NCI-H82 treated with DMSO at 0.1 percent for 48 hours (cell line): ENCODE measurements around the gene TMEM132C.
A peak's percentile ranks its signal among the peaks of the same experiment; 100 is the strongest.

Source experiments
- DNase-seq: peaks from one replicate; lab custom pipeline; 2025; ENCODE audit not compliant: unreplicated experiment; lab: John Stamatoyannopoulos, UW

TMEM132C gene

DNA sequence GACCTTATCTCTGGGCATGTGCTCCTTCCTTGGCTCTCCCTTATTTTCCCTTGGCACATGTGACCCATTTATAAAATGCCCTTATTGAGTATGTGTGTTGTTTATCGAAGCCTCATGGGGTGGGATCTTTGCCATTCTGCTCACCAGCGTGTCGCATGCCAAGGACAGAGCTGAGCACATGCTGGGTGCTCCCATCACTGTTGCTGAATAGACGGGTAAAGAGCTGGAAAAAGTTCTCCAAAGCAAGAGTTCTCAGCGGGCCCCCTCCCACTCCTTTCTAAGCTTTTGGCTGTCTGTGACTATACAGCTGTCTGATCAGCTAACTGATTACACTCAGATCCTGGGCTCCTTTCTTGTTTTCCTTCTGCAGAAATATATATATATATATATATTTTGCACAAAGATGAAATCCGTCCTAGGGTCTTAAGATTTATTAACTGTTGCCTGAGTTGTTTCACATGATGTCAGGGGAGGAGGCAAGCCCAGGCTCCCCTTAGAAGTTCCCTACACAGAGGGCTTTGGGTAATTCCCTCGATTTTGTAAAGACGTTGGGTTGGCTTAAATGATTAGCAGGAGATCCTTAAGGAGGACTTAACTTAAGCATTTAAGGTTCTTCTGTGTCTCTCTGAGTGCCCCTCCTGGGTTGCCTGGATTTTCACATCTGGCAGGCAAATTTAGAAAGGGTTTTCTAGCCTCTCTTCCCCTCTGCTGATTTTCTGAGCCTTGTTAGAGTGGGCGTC lies 71.6 kb downstream of the TMEM132C start:
- DNase-seq, result peak; percentile 73

DNA sequence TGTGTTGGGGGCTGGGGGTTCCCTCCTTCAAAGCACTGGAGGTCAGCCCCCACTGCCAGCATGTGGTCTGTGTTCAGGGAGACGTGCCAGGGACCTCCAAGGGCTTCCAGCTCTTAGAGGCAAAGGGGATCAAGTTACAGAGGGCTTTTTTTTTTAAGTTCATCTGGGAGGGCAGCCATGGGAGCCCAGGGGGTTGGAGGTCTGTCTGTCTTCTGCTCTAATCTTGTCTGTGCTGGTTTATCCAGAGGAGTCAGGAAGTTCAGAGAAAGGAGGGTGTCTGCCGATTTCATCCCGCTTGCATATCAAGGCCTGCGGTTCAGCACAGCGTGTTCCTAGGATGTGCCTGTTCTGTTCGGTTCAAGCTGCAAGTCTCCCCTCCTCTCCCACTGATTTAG lies 72.2 kb downstream of the TMEM132C start:
- DNase-seq, result peak; percentile 71

DNA sequence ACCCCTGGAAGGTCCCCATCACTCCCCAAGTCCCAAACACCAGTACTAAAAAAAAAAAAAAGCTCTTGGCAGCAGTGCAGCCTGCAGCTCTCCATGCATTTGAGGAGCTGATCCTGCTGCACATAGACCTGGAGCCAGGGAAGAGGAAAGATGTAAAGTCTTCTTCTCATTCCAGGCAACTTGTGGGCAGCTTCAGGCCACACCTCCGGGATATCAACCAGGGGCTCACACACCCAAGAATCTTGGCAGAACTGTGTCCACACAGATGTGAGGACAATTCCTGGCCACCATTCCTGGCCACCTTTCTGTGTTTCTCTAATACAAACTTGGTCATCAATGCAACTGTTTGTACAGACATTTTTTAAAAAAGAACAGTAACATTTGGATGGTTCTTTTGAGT lies 72.7 kb downstream of the TMEM132C start:
- DNase-seq, result no peak

DNA sequence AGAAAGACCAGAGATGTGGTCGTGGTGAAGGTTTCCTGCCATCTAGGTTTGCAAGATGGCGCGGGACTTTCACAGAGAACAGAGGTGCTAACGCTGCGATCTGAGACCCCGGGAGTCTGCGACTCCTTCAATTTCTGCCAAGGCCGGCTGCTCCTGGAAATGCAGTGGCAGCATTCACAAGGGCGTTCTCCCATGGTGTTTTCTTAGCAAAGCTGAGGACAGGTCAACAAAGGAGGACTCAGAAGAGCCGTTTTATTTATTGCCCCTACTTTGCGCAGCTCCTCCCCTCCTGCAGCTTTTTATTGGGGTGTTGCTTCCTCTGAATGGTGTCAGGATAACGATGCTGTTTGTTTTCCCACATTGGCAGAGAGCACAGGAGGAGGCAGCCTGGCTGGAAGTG lies 86.3 kb downstream of the TMEM132C start:
- no peak for DNase-seq

DNA sequence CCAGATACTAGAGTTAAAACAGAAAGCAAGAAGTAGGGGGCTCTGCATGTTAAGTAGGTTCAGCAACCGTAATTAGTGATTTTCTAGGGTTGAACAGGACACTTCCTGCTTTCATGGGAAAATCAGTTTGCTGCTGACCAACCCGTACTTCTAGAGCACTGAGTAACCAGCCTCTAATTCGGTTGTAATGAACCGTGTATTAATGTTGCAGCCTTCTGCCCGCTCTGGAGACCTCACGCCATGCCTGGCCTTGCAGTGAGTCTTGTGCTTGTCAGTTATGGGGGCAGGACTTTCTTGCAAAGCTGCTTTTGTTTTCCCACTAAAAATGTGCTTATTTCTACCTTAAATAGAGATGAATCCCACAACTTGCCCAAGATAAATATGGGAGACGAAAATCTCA lies 89.6 kb downstream of the TMEM132C start:
- DNase-seq, result no peak

DNA sequence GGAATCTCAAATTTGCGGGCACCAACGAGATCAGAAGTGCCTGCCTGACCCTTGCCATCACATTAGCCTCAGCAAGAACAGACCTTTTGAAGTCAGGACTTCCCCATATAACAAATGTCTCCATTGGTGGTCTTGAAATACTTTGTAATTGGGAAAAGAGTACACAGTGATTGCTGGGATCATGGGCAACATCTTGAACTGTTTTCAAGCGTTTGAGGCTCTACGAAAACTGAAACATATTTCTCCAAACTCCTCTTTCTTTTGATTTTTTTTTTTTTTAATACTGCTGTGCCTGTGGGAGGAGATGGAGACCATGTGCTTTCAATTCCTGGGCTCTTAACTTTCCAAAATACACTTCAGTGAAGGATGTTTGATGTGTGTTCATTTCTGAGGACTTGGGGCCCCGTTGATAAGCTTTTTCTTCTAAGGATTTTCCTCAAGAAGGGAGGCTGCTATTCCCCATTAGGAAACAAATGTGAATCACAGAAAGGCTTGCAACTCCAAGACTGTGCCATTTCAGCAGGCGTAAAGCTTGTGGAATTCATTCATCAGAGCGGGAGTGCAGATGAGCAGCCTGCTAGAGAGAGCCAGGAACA lies 94.5 kb downstream of the TMEM132C start:
- DNase-seq, result no peak

DNA sequence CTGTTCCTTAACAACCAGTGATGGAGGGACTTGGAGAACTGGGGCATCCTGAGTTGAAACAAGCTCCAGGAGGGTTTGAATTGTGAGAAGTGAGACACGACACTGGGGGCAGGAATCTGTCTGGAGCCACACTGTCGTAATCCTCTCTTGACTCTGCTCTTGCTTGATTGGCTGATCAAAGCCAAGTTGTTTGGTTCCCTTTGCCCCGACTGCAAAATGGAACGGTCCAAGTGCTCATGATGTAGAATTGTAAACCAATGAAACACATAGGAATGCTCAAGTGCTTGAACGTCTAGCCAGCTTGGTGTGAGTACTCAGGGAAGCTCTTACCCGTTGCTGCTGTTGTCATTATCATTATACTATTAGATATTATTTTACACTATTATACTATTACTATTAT lies 98.1 kb downstream of the TMEM132C start:
- no peak for DNase-seq

DNA sequence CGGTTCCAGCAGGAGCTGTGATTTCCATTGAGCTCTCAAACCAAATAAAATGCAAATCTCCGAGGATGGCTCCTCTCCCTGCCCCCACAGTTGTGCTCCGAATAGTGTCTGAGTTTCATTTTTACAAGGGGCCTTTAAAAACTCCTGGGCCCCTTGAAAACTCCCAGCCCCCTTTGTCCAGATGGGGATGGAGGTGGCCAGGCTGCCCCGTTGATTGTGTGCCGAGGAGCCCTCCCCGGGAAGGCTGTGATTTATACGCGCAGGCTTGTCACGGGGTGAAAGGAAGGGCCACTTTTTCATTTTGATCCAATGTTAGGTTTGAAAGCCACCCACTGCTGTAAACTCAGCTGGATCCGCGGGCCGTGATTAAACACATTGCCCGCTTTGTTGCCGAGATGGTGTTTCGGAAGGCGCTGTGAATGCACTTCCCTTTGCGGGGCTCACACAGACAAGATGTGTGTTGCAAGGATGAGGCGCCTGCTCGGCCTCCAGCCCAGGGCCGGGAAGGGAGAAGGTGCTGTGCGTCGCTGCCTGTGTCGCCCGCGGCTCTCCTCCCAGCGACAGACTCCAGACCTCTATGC lies 98.8 kb downstream of the TMEM132C start:
- no peak for DNase-seq

DNA sequence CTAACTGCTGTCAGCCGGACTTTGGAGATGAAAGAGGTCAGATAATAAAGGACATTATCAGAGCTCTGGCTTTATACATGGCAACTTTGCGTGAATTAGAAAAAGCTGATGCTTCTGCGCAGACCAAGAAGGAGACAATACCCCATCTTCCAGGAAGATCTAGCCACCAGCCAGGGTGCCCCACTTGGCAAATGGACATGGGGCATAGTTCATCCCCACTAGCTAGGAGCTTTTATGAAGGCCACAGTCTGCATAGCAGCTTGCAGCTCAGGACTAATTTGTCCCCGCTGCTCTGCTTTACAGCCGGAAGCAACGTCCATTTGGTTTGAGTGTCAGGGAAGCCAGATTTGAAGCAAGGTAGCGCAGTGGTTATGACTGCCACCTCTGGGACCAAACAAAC lies 101.0 kb downstream of the TMEM132C start:
- no peak for DNase-seq

DNA sequence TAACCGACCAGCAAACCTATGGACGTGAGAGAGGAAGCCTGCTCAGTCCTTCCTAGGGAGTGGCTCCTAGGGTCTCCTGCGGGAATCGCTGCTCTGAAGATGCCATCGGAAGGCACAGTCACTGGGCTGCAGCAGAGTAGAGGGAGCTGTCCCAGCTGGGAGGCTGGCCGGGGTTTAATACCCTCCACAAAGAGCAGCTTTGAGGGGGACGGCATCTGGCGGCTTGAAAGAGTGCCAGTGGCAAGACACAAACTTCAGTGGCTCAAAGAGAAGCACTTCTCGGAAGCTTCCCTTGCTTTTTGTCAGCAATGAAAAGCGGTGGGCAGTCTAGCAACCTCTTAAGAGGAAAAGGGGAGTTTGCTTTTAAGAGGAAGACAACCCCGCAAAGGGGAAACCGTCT lies 114.6 kb downstream of the TMEM132C start:
- peak; percentile 10 for DNase-seq

DNA sequence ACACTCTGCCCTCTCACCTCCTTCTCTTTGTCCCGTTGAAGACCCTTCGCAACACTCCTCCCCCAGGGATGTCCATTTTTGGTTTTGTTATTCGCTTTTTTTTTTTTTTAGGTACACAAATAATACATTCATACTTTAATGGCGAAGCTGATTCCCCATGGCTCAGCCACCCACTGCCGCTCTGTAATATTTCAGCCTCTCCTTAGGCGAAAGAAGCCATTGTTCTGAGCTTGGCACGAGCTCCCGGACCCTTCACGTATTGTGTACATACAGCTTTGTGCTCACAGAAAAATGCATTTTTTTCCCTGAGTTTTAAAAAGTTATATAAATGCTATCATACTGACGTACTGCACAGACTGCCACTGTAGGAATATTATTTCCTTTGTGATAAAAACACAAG lies 115.0 kb downstream of the TMEM132C start:
- no peak for DNase-seq

DNA sequence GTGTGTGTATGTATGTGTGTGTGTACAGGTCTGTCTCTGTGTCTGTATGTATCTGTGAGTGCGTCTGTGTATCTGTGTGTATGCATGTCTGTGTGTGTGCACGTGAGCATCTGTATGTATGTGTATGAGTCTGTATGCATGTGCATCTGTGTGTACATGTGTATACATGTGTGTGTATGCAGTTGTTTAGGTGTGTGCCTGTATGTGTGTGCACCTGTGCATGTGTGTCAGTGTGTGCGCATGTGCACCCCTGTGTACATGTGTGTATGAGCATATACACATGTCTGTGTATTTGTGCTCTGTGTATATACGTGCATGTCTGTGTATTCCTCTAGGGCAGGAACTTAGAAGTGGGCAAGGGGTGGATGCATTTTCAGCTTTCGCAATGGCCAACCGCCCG lies 116.0 kb downstream of the TMEM132C start:
- no peak for DNase-seq

DNA sequence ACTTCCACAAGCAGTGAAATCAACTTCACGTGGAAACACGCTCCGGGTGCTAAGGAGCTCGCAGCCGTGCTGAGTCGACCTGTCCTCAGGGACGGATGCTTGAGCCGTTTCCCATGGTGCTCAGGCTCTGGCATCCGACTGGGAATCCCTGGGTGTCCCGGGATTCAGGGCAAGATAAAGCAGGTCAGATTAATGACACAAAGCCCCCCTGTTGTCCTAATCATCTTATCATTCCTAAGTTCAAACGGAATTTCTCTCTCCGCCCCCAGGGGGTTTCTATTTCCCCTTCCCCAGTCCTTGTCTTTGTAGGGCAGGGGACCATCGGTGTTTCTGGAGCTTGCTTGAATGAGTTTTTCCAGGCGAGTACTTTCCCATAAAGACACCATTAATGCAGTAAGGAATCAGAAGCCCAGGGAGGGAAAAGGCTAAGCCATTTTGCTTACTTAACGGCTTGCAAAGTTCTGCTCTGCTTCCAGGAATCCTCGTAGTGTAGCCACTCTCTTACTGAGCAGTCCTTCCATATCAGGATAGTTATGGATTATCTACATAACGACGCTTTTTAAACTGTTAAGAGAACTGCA lies 116.5 kb downstream of the TMEM132C start:
- peak; percentile 23 for DNase-seq

DNA sequence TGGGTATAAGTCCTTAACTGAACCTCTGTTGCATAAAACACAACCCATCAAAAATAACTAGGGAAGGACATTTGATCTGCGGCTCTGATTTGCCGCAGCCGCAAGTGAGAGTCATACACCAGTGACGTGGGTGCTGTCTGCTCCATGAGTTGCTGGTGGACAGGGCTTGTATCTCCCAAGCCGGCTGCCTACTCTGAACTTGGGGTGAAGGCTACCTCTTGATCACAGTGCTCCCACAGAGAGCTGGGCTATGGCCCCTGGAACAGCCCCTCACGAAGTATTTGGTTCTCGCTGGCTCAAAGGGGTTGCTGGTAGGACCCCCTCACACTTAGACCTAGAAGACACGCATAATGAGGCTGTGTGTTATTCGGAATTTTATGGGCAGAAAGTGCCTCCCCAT lies 118.8 kb downstream of the TMEM132C start:
- DNase-seq, result no peak

DNA sequence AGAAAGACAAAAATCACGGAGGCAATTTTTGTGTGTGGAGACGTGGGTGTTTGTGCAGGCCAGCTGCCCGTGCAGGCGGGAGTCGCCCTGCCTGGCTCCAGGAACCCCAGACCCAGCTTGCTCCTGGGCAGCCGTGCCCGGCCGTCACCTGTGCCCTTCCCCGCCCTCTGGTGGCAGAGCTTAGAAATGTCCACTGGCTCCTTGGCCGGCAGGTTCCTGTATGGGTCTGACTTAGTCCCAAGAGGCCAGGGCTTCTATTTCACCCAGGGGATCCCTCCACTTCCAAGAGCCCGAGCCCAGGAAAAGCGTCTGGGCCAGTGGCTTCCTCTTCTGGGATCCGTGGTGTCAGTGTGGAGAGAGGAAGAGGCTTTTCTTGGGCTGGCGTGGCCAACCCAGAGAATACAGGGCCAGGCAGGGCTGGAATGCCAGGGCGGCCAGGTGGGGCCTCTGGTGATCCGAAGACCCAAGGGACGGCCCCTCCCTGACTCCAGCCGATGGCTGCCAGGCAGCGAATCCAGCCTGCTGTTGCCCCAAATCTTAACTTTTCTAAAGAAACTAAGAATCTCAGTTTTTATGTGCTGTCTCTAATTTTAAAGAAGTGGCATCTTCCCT lies 120.9 kb downstream of the TMEM132C start:
- DNase-seq, result peak; percentile 16

DNA sequence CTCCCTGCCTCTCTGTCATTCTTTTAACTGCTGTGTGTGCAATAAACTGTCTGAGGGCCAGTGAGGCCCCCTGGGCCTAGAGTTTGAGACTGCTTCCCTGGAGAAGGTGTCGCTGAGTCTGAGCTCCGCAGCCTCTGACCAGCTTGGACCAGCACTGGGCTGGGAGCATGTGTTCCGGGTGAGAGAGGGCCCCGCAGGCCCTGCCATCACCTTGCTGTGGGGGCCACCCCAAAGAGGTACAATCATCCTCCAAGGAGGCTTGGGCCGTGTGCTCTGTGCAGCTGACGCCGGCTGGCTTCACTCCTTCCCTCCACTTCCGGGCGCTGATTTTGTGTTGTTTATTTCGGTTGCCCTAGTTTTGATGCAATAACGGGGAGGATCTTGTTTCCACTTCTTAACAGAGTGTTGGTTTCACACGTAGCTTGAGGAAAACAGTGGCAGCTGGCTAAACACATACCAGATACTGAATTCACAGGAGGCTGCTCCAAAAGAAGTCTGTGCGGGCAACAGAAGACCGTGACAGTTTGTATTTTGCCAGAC lies 121.6 kb downstream of the TMEM132C start:
- DNase-seq, result no peak

DNA sequence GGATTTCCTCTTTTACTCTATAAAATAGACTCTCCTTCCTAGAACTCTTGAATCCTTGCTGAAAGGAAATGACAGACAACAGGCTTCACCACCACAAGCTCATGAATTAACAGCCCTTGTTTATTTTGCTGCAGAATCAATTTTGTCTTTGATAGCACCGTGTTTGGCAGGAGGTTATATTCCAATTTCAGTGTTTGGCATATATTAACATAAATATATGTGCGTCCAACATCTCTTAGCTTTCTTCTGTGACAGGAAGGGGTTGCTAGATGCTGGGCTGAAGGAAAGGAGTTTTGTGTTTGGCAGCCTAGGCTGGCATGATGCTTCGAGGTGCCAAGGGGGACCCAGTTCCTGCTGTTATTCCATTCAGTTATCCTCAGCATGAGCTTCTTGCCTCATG lies 126.4 kb downstream of the TMEM132C start:
- no peak for DNase-seq

DNA sequence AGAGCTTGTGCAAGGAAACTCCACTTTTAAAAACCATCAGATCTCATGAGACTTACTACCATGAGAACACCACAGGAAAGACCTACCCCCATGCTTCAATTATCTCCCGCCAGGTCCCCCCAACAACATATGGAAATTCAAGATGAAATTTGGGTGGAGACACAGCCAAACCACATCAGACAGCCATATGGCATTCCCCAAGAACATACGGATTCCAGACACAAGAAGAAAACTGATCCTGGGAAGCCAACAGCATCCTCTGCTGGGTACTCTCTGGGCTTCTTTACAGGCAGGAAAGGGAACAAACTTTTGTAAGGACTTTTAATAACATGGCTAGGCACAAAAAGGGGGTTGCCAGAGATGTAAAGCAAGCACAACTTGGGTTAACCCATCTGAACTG lies 127.2 kb downstream of the TMEM132C start:
- no peak for DNase-seq

DNA sequence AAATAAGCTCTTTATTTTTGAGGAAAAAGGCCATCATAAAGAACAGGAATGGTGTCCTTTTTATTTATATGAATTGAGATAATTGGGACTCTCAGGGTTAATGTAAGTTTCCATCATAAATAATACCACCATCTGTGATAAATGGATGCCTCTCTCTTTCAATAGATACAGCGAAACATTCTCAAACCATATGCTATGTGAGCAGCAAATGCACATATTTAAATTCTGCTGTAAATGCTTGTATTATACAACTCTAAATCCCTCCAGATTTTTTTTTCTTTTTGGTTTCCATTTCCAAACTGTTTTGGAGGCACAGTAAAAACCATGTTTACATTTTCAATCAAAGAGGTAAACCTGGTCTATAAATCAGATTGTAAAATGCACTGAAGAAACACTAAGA lies 132.3 kb downstream of the TMEM132C start:
- DNase-seq, result no peak

DNA sequence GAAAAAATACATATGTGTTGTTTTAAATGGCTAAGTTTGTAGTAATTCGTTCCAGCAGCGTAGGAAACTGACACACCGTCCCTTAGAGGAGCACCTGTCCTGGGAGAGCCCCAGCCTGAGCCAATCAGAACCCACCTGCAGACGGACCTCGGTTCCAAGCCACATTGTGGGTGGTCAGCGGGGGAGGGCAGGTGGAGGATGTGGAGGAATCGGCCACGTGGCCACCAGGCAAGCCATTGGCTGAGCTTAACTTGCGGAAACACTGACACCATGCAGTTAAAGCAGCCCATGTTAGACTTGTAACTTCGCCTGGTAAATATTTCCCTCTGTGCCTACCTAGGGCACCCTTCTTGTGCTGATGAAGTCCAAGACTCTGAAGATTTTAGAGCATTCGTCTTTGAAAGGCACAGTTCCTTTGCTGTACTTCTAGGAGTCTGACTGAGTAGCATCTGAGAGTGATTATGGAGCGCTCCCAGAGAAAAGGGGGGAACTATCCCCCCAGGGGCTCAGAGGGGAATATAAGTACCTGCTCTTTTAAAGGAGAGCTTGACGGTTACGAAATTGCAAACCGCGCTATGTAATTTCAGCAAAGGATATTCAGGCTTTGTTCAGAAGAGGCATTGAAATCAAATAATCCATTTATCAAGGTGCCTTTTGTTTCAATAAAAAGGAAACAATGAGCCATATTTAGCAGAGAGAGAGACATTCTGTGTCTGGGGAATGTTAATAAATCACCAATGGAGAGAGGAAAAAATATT lies 135.7 kb downstream of the TMEM132C start:
- DNase-seq, result no peak

DNA sequence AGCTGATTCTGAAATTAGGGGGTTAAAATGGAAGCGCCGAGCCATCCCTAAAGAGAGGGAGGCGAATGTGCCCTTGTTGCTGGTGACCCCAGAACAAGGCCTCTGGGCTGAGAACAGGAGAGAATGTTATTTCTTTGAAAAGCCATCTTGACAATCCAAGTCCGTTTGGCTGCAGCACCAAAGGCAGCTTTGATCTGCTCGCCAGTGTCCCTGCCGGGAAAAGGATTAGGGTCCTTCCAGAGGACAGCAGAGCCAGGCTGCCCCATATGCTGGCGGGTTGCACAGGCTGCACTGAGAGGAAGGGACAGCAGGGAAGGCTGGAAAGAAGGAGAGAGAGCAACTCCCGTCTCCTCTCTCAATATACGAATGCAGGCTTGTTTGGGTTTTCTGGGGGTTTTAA lies 141.7 kb downstream of the TMEM132C start:
- DNase-seq, result no peak
